PFSK-1 (cell line): ENCODE data around the gene PKD1L1.

Experiments
- FOXP2 ChIP-seq: optimal IDR thresholded peaks from 2 replicates; pipeline ENCODE3; 2011; ENCODE audit warnings: borderline replicate concordance, control low read depth, inconsistent platforms; ENCODE audit not compliant: insufficient read depth; ENCODE audit errors: extremely low read length, extremely low read depth
- POLR2AphosphoS5 ChIP-seq: IDR thresholded peaks from 2 replicates; pipeline ENCODE4 v1.6.1; 2012; ENCODE audit warnings: low read depth, mild to moderate bottlenecking, control low read depth, low read length, moderate library complexity
- SIN3A ChIP-seq: IDR thresholded peaks from 2 replicates; pipeline ENCODE4 v1.6.1; 2012; ENCODE audit warnings: mild to moderate bottlenecking, low read length, moderate library complexity, borderline replicate concordance; ENCODE audit not compliant: insufficient read depth
- TAF1 ChIP-seq: IDR thresholded peaks from 2 replicates; pipeline ENCODE4 v1.6.1; 2012; ENCODE audit warnings: low read length, control low read depth, borderline replicate concordance; ENCODE audit not compliant: insufficient read depth
- TF ChIP-seq, protein P1 (sequence below), 2 experiments: IDR thresholded peaks; 2 replicates each; pipeline versions ENCODE4 v1.6.1 to v1.8.0; 2011 to 2012; ENCODE audit warnings: low read depth in 2 of 2, low read length in 2 of 2, control low read depth in 1 of 2, inconsistent platforms in 1 of 2, mild to moderate bottlenecking in 1 of 2, moderate library complexity in 1 of 2; ENCODE audit not compliant: insufficient read depth in 1 of 2

The PKD1L1 gene

DNA sequence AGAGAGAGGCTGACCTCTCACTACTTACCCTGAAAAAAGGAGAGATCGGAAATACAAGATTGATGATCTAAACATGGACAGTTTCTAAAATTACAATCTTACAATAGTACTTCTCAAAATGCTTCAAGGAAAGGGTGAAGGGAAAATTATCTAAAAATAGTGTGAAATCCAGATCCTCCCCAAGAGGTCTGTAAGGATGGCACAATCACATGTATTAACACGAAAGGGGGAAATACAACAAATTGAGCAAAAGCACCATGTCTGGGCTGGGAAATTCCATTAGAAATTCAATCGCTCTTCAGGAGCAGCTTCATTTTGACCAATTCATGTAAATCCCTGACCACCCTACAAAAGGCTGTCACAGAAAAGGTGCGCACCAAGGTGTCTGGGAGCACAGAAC, 67.0 kb downstream of the PKD1L1 start:
- TF ChIP-seq FOXP2, result no peak
- TF ChIP-seq TAF1, result no peak
- TF ChIP-seq, protein P1, sequence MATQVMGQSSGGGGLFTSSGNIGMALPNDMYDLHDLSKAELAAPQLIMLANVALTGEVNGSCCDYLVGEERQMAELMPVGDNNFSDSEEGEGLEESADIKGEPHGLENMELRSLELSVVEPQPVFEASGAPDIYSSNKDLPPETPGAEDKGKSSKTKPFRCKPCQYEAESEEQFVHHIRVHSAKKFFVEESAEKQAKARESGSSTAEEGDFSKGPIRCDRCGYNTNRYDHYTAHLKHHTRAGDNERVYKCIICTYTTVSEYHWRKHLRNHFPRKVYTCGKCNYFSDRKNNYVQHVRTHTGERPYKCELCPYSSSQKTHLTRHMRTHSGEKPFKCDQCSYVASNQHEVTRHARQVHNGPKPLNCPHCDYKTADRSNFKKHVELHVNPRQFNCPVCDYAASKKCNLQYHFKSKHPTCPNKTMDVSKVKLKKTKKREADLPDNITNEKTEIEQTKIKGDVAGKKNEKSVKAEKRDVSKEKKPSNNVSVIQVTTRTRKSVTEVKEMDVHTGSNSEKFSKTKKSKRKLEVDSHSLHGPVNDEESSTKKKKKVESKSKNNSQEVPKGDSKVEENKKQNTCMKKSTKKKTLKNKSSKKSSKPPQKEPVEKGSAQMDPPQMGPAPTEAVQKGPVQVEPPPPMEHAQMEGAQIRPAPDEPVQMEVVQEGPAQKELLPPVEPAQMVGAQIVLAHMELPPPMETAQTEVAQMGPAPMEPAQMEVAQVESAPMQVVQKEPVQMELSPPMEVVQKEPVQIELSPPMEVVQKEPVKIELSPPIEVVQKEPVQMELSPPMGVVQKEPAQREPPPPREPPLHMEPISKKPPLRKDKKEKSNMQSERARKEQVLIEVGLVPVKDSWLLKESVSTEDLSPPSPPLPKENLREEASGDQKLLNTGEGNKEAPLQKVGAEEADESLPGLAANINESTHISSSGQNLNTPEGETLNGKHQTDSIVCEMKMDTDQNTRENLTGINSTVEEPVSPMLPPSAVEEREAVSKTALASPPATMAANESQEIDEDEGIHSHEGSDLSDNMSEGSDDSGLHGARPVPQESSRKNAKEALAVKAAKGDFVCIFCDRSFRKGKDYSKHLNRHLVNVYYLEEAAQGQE (IDR thresholded peaks at IDR 0.05; ENCODE audit: insufficient read depth in 1 of 2, low read depth in 2 of 2, low read length in 2 of 2), result no peak
- TF ChIP-seq POLR2AphosphoS5, result no peak
- no peak for TF ChIP-seq SIN3A

DNA sequence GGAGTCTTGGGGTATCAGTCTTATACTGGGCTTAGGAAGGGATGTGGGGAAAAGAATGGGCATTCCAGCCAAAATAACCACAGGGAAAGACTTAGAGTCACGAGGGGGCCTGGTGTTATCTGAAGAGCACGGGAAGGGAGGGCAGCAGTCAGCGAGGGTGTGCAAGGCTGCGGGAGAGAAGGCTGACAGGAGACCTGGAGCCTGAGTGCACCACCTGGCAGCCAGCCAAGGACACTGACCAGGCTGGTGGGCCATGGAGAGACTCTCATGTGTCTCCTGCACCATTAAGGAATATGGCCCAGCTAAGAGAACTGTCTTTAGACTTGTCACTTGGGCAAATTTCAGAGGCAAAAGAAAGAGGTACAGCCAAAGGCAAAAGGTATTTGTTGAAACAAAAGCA, 69.6 kb downstream of the PKD1L1 start:
- no peak for TF ChIP-seq POLR2AphosphoS5
- TF ChIP-seq FOXP2, result no peak
- TF ChIP-seq, protein P1 (IDR thresholded peaks at IDR 0.05; ENCODE audit: insufficient read depth in 1 of 2, low read depth in 2 of 2, low read length in 2 of 2), result no peak
- TF ChIP-seq SIN3A, result no peak
- TF ChIP-seq TAF1, result no peak

GRCh38 chr7:47877336-47877735, 70.9 kb downstream of the PKD1L1 start:
- TF ChIP-seq TAF1, result no peak
- TF ChIP-seq SIN3A, result no peak
- TF ChIP-seq POLR2AphosphoS5, result no peak
- no peak for TF ChIP-seq FOXP2
- TF ChIP-seq, protein P1 (IDR thresholded peaks at IDR 0.05; ENCODE audit: insufficient read depth in 1 of 2, low read depth in 2 of 2, low read length in 2 of 2), result no peak

DNA sequence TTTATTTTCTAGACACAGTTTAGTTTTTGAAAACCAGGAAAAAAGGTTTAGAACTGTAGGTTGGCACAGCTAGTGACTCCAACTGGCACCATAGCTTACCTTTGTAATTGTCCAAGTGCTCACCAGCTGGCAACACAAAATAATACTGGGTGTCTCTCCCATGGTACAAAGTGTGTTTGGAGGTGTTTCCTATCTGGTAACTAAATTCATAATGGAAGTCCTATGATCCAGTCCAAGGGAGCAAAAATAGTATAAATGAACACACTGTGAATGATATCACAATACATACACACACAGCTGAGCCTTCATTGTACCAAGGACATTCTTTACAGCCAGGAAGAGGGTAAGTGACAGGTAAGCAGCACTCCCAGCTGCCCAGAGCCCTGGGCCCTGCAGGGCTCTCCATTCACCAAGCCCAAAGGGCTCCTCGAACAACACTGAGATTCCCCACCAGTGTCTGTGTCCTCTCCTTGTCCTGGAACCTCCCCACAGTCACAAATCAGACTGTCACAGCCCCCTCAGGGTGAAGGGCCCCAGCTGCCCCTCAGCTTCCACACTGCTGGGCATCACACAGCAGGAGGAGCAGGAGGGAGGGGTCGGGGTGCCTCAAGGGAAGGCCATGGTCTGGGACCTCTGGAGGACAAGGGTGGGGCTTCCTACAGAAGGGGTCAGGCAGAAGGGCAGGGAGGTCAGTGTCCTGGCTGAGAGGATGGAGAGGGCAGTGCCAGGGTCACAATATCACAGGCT, 72.1 kb downstream of the PKD1L1 start:
- TF ChIP-seq, protein P1 (IDR thresholded peaks at IDR 0.05; ENCODE audit: insufficient read depth in 1 of 2, low read depth in 2 of 2, low read length in 2 of 2), result no peak
- TF ChIP-seq FOXP2 (no peak), POLR2AphosphoS5 (no peak)

DNA sequence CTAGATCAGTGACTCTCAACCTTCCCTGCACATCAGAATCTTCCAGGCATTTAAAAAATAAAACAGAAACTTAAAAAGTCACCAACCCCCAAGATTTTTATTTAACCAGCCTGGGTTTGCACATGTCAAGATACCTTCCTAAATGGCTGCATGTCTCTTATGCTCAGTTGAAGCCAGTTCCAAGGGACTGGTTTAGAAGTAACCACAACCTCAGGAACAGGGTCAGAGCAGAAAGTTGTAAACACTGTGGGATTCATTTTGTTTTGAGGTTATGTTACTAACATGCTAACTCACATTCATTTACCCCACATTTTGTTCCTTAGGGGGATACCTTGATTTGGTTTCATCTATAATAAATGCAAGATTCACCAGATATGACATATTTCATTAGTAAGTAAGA, 72.9 kb downstream of the PKD1L1 start:
- TF ChIP-seq, protein P1 (IDR thresholded peaks at IDR 0.05; ENCODE audit: insufficient read depth in 1 of 2, low read depth in 2 of 2, low read length in 2 of 2), result no peak
- TF ChIP-seq FOXP2 (no peak), SIN3A (no peak), POLR2AphosphoS5 (no peak), TAF1 (no peak)
